Chondrocyte (in vitro differentiated cells): ENCODE results near the gene GALNT2. TPM values are rescaled to one million over a fixed set of nuclear protein-coding genes. Genes with fewer than 3 reads are reported as not detected.

Source experiments
- DNase-seq: peaks from one replicate; pipeline ENCODE4 v3.0.0; 2021; ENCODE audit warnings: mixed read lengths, low spot score
- H3K27ac Mint-ChIP-seq: one replicate; pipeline ENCODE4 v1.8.0; 2021; ENCODE audit warnings: mild to moderate bottlenecking, moderate library complexity, mixed read lengths; ENCODE audit not compliant: unreplicated experiment
- H3K27me3 Mint-ChIP-seq: 2 replicates; pipeline ENCODE4 v1.8.0; 2021; ENCODE audit warnings: low read depth, mixed read lengths
- H3K36me3 Mint-ChIP-seq: 2 replicates; pipeline ENCODE4 v1.8.0; 2021; ENCODE audit warnings: low read depth, mixed read lengths
- H3K4me1 Mint-ChIP-seq: 2 replicates; pipeline ENCODE4 v1.8.0; 2021; ENCODE audit warnings: low read depth, mild to moderate bottlenecking, mixed read lengths
- H3K4me3 Mint-ChIP-seq: one replicate; pipeline ENCODE4 v1.8.0; 2021; ENCODE audit warnings: mild to moderate bottlenecking, moderate library complexity, mixed read lengths; ENCODE audit not compliant: unreplicated experiment
- H3K9me3 Mint-ChIP-seq: 2 replicates; pipeline ENCODE4 v1.8.0; 2021; ENCODE audit warnings: low read depth, mixed read lengths
- CTCF ChIP-seq: fragments of 200-600 bp; sonication (generic); IDR thresholded peaks from 2 replicates; pipeline ENCODE4 v1.5.0; 2021; ENCODE audit warnings: antibody characterized with exemption, mild to moderate bottlenecking, moderate library complexity
- total RNA-seq: library from RNA; stranded (reverse); gene quantifications from 3 replicates; pipeline ENCODE4 v1.2.1, GENCODE V29; 2021

GALNT2 gene
- total RNA-seq, 1 donor from 2014 or later = 223 TPM

GRCh38 chr1:230125141-230125540, 58.1 kb downstream of the GALNT2 start:
- no peak for TF ChIP-seq CTCF
- peaks cover 7% of the 10 kb centered on the region for H3K36me3 Mint-ChIP-seq
- H3K4me1 Mint-ChIP-seq = peaks cover 87% of the 10 kb centered on the region
- H3K4me3 Mint-ChIP-seq = no peak overlapping the region
- peak overlapping the region; percentile 96 for H3K27ac Mint-ChIP-seq
- H3K9me3 Mint-ChIP-seq = no peaks in the 10 kb centered on the region
- no peaks in the 10 kb centered on the region for H3K27me3 Mint-ChIP-seq
- DNase-seq = no peak

- Mint-ChIP-seq H3K27me3 (no peaks in the 10 kb centered on the region), H3K36me3 (peaks cover 2% of the 10 kb centered on the region), H3K4me1 (peaks cover 84% of the 10 kb centered on the region), H3K27ac (peak overlapping the region; percentile 96), H3K9me3 (no peaks in the 10 kb centered on the region), H3K4me3 (no peak overlapping the region)
- TF ChIP-seq CTCF = no peak
- DNase-seq = no peak
Measured at GRCh38 chr1:230125640-230126528, 58.8 kb downstream of the GALNT2 start.

- TF ChIP-seq CTCF = no peak
- H3K36me3 Mint-ChIP-seq = no peaks in the 10 kb centered on the region
- no peaks in the 10 kb centered on the region for H3K9me3 Mint-ChIP-seq
- no peak for DNase-seq
- peak overlapping the region; percentile 96 for H3K27ac Mint-ChIP-seq
- no peaks in the 10 kb centered on the region for H3K27me3 Mint-ChIP-seq
- no peak overlapping the region for H3K4me3 Mint-ChIP-seq
- peaks cover 77% of the 10 kb centered on the region for H3K4me1 Mint-ChIP-seq
Measured at GRCh38 chr1:230126529-230127104, 59.6 kb downstream of the GALNT2 start.

- Mint-ChIP-seq H3K4me1 (peaks cover 75% of the 10 kb centered on the region), H3K27ac (peak overlapping the region; percentile 96), H3K36me3 (no peaks in the 10 kb centered on the region), H3K27me3 (no peaks in the 10 kb centered on the region), H3K4me3 (no peak overlapping the region), H3K9me3 (no peaks in the 10 kb centered on the region)
- no peak for TF ChIP-seq CTCF
- DNase-seq = no peak
Measured at GRCh38 chr1:230127105-230128054, 60.3 kb downstream of the GALNT2 start.
